ENCODE data around the gene POU4F1. TPM values are rescaled to one million over a fixed set of nuclear protein-coding genes. Genes with fewer than 3 reads are reported as not detected.

POU4F1 gene
- total RNA-seq, 3 donors from 2014 or later = not detected

- no peaks in the 10 kb centered on the region for H3K4me1 ChIP-seq (ENCODE audit: low read depth)
- intact Hi-C loops (cut with DNase I, micrococcal nuclease) = no loop called here
- ATAC-seq (no peak), DNase-seq (no peak)
- no peak for TF ChIP-seq CTCF (IDR thresholded peaks at IDR 0.05)
- H3K36me3 ChIP-seq (ENCODE audit: low read depth) = no peaks in the 10 kb centered on the region
- no peaks in the 10 kb centered on the region for H3K9me3 ChIP-seq
- H3K4me3 ChIP-seq = no peak overlapping the region
Observed at GRCh38 chr13:78623132-78623531, 19.8 kb upstream of the POU4F1 start.

- no peak for ATAC-seq
- no peak for DNase-seq
- TF ChIP-seq CTCF (IDR thresholded peaks at IDR 0.05) = no peak
- H3K9me3 ChIP-seq = no peaks in the 10 kb centered on the region
- H3K36me3 ChIP-seq (ENCODE audit: low read depth) = no peaks in the 10 kb centered on the region
- intact Hi-C loops (cut with DNase I, micrococcal nuclease) = no loop called here
- no peaks in the 10 kb centered on the region for H3K4me1 ChIP-seq (ENCODE audit: low read depth)
- H3K4me3 ChIP-seq = no peak overlapping the region
Observed at GRCh38 chr13:78620936-78621470, 17.7 kb upstream of the POU4F1 start.

- no peak for DNase-seq
- no peaks in the 10 kb centered on the region for H3K9me3 ChIP-seq
- TF ChIP-seq CTCF (IDR thresholded peaks at IDR 0.05) = no peak
- no peak for ATAC-seq
- H3K4me3 ChIP-seq = no peak overlapping the region
- H3K4me1 ChIP-seq (ENCODE audit: low read depth) = no peaks in the 10 kb centered on the region
- H3K36me3 ChIP-seq (ENCODE audit: low read depth) = no peaks in the 10 kb centered on the region
- intact Hi-C loops (cut with DNase I, micrococcal nuclease) = no loop called here
Observed at GRCh38 chr13:78618411-78618810, 15.1 kb upstream of the POU4F1 start.

- intact Hi-C loops (cut with DNase I, micrococcal nuclease) = no loop called here
- no peaks in the 10 kb centered on the region for H3K9me3 ChIP-seq
- no peak overlapping the region for H3K4me3 ChIP-seq
- TF ChIP-seq CTCF (IDR thresholded peaks at IDR 0.05) = no peak
- ATAC-seq (no peak), DNase-seq (no peak)
- H3K4me1 ChIP-seq (ENCODE audit: low read depth) = peaks cover 8% of the 10 kb centered on the region
- H3K36me3 ChIP-seq (ENCODE audit: low read depth) = no peaks in the 10 kb centered on the region
Observed at GRCh38 chr13:78611040-78611439, 7.7 kb upstream of the POU4F1 start.

- ATAC-seq = no peak
- no peaks in the 10 kb centered on the region for H3K9me3 ChIP-seq
Observed at GRCh38 chr13:78610381-78610883, 7.1 kb upstream of the POU4F1 start.

More at GRCh38 chr13:78610381-78610883, 7.1 kb upstream of the POU4F1 start:
- no peaks in the 10 kb centered on the region for H3K36me3 ChIP-seq (ENCODE audit: low read depth)
- H3K4me1 ChIP-seq (ENCODE audit: low read depth) = peaks cover 8% of the 10 kb centered on the region
- DNase-seq = no peak
- intact Hi-C loops (cut with DNase I, micrococcal nuclease) = no loop called here
- no peak for TF ChIP-seq CTCF (IDR thresholded peaks at IDR 0.05)
- H3K4me3 ChIP-seq = no peak overlapping the region

Data from mucosa of descending colon (tissue), 3 donors.